SK-N-SH (cell line): ENCODE data around the gene DHX35.

ENCODE experiments used
- CHD2 ChIP-seq: fragments of 150-350 bp; IDR thresholded peaks from 2 replicates; pipeline ENCODE4 v1.6.1; 2018; ENCODE audit warnings: low read length; ENCODE audit not compliant: partially characterized antibody
- MXI1 ChIP-seq: IDR thresholded peaks from 2 replicates; pipeline ENCODE4 v1.6.1; 2012; ENCODE audit warnings: mild to moderate bottlenecking, low read depth, low read length, improper control_type of control experiment
- NFIC ChIP-seq: IDR thresholded peaks from 2 replicates; pipeline ENCODE4 v1.4.0; 2012; ENCODE audit warnings: borderline replicate concordance
- POLR2AphosphoS5 ChIP-seq: IDR thresholded peaks from 2 replicates; pipeline ENCODE4 v1.6.1; 2012; ENCODE audit warnings: low read depth, low read length
- REST ChIP-seq: IDR thresholded peaks from 2 replicates; pipeline ENCODE4 v1.6.1; 2012; ENCODE audit warnings: mild to moderate bottlenecking, low read depth, low read length, moderate library complexity
- TF ChIP-seq, protein P1 (sequence below): fragments of 200-600 bp; sonication (generic); IDR thresholded peaks from 2 replicates; pipeline ENCODE4 v1.6.1; 2017; ENCODE audit warnings: antibody characterized with exemption, mild to moderate bottlenecking, moderate library complexity

DNA sequence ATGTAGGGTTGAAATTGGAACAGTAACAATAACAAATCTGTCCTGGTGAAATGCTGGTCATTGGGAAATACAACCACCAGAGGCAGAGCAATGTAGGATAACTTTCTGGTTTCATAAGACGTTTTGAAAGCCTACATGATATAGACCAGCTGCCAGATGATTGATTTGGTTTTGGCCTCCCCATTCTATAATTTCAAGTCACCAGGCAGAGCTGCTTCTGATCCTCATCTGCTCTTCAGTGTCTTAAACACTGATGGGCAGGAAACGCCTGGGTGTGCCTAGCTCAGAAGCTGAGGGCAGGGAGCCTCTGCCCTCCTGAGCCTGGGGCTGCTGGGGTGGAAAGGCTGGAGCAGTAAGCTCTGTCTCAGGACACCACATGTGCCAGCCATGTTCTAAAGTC is 24.5 kb downstream of the DHX35 start:
- TF ChIP-seq, protein P1, sequence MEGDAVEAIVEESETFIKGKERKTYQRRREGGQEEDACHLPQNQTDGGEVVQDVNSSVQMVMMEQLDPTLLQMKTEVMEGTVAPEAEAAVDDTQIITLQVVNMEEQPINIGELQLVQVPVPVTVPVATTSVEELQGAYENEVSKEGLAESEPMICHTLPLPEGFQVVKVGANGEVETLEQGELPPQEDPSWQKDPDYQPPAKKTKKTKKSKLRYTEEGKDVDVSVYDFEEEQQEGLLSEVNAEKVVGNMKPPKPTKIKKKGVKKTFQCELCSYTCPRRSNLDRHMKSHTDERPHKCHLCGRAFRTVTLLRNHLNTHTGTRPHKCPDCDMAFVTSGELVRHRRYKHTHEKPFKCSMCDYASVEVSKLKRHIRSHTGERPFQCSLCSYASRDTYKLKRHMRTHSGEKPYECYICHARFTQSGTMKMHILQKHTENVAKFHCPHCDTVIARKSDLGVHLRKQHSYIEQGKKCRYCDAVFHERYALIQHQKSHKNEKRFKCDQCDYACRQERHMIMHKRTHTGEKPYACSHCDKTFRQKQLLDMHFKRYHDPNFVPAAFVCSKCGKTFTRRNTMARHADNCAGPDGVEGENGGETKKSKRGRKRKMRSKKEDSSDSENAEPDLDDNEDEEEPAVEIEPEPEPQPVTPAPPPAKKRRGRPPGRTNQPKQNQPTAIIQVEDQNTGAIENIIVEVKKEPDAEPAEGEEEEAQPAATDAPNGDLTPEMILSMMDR, result no peak
- TF ChIP-seq REST (no peak), NFIC (no peak), MXI1 (no peak), CHD2 (no peak), POLR2AphosphoS5 (no peak)
